ELF-1 (cell line): ENCODE results near the gene CHI3L2.

Source experiments
- DNase-seq: peaks from one replicate; pipeline ENCODE4 v3.0.0-alpha.2; 2016; ENCODE audit warnings: low read depth, low spot score

The CHI3L2 gene, protein sequence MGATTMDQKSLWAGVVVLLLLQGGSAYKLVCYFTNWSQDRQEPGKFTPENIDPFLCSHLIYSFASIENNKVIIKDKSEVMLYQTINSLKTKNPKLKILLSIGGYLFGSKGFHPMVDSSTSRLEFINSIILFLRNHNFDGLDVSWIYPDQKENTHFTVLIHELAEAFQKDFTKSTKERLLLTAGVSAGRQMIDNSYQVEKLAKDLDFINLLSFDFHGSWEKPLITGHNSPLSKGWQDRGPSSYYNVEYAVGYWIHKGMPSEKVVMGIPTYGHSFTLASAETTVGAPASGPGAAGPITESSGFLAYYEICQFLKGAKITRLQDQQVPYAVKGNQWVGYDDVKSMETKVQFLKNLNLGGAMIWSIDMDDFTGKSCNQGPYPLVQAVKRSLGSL

GRCh38 chr1:111227434-111227833 is at the start of gene CHI3L2:
TSS of gene CHI3L2 (plus strand) at chr1:111227713. CDS start at chr1:111227730, 17 bp downstream.
- no peak for DNase-seq

DNA sequence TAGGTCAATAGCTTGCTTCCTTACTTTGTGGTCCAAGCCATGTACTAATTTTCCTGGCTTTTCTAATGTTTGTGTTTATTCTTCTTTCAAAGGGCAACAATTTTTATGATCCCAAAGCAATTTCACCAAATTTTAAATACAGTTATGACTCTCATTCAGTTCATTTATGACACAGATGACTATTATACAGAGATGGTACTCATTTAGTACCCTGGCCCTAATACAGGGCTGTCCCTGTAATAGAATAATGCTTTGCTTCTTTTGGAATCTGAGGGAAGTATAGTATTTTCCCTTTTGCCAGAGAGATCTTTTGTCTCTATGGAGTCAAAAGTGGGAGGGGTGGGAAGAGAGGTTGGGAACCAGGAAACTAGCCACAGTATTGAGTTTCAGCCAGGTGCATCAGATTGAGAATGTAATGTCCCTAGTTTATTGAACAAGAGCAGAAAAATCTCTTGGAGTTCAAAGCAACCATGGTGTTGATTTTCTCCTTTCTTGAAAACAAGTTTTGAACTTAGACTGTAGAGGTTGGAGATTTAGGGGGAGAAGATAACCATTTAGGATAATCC is 47.5 kb upstream of the CHI3L2 start:
- DNase-seq: no peak

DNA sequence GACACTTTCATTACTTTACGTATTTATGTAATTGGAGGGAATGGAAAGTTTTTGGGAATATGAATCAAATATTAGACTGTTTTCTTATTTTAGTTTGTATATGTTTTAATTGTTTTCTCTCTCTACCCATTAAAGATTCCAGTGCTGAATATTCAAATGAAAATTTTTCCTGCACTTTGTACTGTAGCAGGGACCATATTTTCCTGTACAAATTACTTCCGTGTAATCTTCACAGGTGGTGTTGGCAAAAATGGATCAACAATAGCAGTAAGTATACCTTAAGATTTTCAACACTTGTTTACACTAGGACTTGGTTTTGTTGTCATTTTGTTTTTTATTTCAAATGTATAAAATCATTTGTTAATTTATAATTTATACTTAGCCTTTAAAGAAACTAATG is 45.5 kb upstream of the CHI3L2 start:
- DNase-seq: no peak

DNA sequence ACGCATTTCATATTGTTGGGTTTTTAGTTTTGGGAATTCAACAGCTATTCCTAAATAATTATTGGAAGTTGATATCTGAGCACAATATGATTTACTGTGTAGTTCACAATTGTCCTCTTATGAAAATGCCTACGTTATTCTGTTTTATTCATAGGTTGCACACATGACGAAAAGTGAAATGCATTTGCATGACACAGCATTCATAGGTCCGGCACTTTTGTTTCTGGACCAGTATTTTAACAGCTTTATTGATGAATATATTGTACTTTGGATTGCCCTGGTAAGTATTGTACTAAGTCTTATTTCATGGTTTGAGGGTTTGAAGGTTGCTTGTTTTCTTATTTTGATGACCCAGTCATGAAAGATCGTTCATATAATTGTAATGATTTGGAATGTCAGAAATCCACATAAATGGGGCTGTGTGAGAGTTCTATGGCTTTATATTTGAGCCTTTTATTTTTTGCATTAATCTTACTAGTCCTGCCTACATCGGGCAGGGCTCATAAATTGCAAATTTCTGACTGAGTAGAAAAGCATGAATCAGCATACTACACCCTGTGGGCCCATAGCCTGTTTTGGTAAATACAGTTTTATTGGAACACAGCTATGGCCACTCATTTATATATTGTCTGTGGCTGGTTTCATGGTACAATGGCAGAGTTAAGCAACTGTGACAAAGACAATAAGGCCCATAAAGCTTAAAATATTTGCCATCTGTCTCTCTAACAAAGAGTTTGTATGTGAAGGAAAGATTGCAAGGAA is 44.0 kb upstream of the CHI3L2 start:
- DNase-seq: no peak

DNA sequence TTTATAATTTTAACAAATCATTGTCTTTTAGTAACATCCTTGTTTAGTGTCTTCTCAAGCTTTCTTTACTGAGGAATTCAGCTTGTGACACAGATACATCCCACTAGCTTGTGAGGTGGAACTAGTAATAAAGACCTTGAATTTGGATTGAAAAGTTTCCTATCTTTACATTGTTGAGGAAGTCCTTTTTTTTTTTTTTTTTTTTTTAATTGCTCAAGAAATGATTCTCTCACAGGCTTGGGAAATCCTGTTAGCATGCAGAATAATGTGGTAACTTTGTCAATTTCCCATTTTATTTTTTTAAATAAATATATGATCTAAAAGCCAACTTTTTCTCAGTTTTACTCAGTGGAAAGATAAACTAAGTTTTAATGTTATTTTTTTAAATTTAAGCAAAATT is 42.9 kb upstream of the CHI3L2 start:
- DNase-seq: no peak

- DNase-seq: no peak
These were observed 36.5 kb upstream of the CHI3L2 start for GRCh38 chr1:111190931-111191451.

- no peak for DNase-seq
These were observed 36.0 kb upstream of the CHI3L2 start for GRCh38 chr1:111191496-111191895.

- DNase-seq: no peak
These were observed 35.4 kb upstream of the CHI3L2 start for GRCh38 chr1:111192074-111192473.

DNA sequence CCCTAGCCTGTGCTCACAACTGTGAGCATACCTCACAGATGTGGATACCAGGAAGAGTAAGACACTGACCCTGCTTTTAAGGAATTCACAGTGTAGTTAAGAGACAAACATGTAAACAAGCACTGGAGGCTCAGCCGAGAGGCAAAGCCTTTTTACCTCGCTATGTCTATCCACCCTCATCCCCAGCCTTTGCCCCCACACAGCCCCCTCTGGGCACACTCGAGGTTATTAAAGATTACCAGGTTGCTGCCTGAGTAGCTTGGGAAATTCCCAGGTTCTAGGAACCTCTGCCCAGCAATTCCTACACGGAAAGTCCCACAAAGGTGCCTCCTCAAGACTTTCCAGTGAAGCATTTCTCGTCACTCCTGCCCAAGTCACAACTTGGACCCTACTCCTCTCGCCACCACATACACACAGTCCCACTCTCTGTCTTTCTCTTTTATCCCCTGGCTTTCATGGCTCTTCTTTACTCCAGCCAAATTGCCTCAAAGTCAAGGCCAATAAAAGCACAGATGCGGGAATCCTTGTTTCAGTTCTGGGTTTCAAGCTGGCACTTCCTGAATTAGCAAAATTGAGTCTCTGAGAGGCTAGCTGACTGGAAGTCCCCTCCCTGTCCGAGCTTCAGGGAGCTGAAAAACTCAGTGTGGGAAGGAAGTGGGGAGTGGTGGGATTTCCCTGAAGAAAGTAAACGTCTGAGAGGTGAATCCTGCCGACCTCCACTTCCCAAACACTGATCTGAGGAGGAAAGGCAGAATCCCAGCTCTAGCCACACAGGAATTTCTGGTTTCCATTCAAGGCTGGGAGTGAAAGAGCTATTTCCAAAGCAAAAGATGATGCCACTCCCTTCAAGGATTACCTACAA is 34.6 kb upstream of the CHI3L2 start:
- DNase-seq: peak; percentile 44

GRCh38 chr1:111193712-111194480 is 33.6 kb upstream of the CHI3L2 start:
- no peak for DNase-seq

GRCh38 chr1:111195002-111195684 is 32.4 kb upstream of the CHI3L2 start:
- no peak for DNase-seq

DNA sequence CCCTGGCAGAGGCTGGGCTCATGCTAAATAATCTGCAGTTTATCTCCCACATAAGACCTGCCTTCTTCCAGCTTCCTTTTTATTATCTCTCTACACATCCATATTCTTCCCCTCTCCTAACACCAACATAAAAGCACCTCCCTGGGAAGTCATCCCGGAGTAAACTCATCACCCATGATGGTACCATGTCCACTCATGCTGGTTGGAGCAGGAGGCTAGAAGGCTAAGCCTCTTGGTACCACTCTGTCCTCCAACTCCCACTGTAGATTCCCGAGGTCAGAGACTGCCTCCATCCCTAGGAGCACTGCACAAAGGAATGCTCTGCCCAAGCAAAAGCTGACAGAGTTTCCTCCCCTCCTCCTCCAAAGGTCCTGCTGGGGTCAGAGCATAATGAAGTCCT is 31.3 kb upstream of the CHI3L2 start:
- no peak for DNase-seq

DNA sequence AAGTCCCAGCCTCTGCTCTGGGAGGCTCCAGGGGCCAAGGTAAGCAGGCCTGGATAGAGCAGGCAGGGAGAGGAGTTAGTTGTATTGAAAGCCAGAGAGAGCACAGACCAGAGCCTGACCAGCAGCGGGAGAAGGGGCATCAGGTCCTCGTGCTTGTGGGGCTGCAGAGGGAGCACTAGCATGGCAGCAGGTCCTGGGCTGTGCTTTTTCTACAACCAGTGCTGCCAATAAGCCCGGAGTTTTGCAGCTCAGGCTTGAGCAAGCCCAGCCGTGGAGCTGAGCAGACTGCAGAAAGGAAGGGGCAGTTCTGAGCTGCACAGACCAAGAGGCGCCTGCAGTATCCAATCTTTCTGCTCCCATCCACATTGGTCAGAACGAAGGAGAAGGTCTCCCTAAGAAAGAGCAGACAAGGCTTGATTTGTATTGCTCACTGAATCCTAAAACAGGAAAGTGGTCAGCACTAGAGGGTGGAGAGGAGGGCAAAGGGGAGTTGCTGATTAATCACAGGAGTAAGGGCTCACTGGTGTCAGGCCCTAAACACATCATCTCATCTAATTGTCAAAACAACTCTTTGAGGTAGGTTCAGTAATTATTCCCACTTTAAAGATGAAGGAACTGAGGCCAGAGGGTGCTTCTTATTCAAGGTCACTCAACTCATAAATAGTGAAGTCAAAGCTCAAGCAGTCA is 29.8 kb upstream of the CHI3L2 start:
- peak; percentile 85 for DNase-seq

GRCh38 chr1:111198836-111199235 is 28.7 kb upstream of the CHI3L2 start:
- no peak for DNase-seq

DNA sequence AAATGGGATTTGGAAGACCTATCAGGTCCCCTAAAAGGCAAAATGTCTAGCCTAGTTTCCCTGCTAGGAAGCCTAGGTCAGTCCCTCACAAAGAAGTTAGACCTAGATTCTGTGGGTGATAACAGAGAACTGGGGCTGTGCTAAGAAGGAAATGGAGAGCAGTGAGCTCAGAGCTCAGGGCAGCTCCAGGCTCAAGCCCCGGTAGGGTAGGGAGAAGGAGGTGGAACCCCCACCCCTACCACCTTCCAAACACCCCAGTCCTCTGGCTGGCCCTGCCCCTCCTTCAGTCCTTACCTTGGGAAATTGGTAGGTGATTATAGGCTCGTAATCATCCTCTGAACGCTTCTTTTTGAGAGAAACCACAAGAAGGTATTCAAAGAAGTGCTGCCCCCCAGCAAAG is 28.2 kb upstream of the CHI3L2 start:
- no peak for DNase-seq

DNA sequence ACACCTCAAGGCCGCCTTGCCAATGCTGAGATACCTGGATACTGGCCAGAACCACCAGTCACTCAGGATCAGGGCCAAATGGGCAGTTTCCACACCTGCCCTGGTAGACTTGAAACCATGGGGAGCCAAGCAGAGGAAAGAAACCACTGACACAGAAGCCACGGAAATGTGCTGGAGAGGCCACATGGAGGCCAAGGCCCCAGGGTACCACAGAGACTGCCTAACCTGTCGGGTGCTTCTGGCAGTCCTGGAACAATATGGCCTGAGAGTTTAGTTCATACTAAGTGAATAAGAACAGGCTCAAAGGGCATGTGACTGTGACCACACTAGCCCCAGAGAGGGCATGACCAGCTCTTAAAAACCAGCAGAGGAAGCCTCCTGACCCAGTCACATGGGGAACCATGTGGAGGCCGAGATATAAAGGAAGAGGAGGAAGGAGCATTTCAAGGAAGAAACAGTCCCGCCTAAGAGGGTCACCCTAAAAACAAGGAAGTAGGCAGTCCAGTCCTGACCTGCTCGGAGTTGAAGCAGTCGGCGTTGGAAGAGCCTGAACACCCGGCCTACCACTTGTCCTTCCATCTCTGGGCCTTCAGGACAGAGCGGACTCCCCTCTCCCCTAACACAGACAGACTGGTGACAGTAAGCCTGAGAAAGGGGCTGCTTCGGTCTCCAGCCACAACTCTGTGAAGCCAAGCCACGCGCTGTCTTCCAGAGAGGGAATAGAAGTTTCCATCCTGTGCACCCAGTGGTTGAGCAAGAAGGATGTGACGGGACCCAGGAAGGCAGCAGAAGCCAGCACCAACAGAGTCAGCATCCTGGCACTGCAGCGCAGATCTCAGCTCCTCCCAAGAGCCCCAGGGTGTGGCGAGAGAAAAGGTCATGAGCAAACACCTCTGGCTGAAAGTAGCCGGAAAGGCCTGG is 27.4 kb upstream of the CHI3L2 start, which contains the start of gene DENND2D:
DENND2D (minus strand) TSS at position 766 of the 921 bp plus-strand sequence; CDS start at position 579, 187 bp downstream.
- DNase-seq: no peak

DNA sequence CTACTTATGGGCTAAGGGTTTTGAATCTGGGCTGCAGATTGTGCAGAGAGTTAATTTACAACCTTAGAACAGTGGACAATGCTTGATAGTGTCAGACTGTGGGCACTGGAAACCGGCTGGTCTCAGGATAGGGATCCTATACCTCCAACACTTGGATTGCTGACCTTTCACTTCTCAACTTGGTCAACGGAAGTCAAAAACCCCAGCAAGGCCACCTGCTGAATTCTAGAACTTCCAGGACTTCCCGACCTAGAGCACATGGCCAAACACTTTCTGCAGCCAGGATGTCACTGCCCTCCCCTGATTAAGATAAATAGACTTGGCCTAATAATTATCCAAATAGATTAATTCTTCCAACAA is 26.7 kb upstream of the CHI3L2 start:
- DNase-seq: no peak
